Putamen (tissue), 1 donor: ENCODE results near the gene OR2F2.

Source experiments
- DNase-seq: peaks from one replicate; pipeline ENCODE4 v3.0.0-alpha.2; 2016; ENCODE audit warnings: low spot score

The OR2F2 gene, protein sequence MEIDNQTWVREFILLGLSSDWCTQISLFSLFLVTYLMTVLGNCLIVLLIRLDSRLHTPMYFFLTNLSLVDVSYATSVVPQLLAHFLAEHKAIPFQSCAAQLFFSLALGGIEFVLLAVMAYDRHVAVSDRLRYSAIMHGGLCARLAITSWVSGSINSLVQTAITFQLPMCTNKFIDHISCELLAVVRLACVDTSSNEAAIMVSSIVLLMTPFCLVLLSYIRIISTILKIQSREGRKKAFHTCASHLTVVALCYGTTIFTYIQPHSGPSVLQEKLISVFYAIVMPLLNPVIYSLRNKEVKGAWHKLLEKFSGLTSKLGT

GRCh38 chr7:143934526-143935325, at the start of gene OR2F2:
TSS of gene OR2F2 (plus strand) at chr7:143935233. CDS start at chr7:143935233, 0 bp downstream.
- DNase-seq, result no peak

DNA sequence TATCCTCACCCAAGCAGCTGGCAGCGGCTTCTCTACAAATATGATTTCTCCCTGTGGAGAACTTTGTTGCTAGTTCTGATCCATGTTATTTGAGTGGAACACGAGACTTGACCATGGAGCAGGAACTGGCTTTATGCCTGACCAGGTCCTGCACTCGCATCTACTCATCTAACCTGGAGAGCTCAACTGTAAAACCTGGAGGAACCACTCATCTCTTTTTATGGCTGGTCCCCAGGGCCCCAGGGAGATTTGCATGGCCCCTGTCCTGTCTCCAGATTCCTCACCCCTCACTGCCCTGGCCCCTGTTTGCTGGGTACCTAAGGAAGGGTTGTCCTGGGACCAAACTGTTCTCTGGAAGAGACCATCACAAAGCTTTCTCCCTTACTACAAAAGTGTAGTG, 49.1 kb upstream of the OR2F2 start:
- DNase-seq, result no peak

- no peak for DNase-seq
Measured at GRCh38 chr7:143886826-143887477, 48.1 kb upstream of the OR2F2 start.

DNA sequence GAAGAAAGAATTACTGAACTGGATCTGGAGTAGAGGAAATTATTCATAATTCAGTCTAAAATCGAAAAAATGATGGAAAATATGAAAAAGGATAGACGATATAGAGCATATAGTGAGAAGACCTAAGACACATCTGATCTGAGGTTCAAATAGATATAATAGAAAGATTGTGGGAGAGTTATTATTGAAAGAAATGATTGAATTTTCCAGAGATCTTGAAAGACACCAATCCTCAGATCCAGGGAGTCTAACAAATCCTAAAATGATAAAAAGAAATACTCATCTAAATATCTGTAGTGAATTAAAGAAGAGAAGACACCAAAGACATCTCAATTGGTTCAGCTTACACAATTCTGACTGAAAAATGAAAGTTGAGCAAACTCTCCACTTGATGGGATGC, 46.0 kb upstream of the OR2F2 start:
- no peak for DNase-seq

GRCh38 chr7:143890558-143890957, 44.5 kb upstream of the OR2F2 start:
- DNase-seq, result no peak

DNA sequence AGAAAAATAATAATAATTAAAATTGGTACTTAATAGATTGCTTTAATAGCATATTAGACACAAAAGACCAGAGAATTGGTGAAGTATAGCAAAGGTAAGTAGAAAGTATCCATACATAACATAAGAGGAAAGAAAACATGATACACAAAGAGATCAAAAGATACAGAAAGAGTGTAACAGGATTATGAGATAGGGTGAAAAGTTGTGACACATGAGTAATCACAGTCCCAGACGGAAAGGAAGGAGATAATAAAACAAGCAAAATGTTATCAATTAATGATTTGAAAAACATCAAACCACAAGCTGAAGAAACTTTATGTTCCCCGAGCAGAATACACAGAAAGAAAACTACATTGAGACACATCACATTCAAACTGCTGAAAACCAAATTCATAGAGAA, 43.6 kb upstream of the OR2F2 start:
- DNase-seq, result no peak

GRCh38 chr7:143892527-143893300, 42.3 kb upstream of the OR2F2 start:
- DNase-seq, result no peak

DNA sequence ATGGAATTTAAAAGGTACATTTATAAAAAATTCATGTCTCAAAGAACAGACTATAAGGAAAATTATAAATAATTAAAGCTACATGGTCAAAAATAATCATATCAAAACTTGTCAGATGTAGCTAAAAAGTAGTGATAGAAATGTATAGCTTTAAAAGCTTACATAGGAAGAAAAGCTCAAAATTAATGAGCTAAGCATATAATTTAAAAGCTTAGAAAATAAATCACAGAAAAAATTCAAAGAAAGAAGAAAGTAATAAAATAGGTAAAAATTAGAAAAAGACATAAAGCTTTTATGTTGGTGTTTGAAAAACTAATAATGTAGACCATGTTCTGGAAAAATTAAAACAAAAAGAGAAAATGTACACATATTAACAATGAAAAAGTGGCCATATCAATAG, 38.4 kb upstream of the OR2F2 start:
- no peak for DNase-seq

GRCh38 chr7:143898810-143899209, 36.2 kb upstream of the OR2F2 start:
- DNase-seq, result no peak

DNA sequence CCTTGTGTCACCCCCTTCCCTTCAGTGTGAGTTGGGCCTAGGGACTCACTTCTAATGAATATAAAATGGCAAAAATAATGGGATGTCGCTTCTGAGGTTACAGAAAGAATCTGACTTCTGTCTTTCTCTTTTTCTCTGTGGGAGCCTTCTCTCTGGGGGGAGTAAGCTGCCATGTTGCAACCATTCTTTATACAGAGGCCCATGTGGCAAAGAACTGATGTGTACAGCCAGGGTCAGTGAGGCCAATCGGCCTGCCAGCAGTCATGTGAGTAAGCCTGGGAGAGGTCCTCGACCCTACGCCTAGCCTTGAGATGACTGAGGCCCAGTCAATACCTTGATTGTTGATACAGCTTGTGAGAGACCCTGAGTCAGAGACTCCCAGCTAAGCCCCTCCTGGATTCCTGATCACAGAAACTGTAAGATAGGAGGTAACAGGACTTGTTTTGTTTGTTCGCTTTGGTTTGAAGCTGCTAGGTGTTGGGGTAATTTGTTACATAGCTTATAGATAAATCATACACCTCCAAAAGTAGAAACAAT, 34.7 kb upstream of the OR2F2 start:
- no peak for DNase-seq

GRCh38 chr7:143901332-143901667, 33.7 kb upstream of the OR2F2 start:
- DNase-seq, result no peak

- peak; percentile 97 for DNase-seq
Measured at GRCh38 chr7:143901668-143902331, 33.2 kb upstream of the OR2F2 start, which contains the start of gene TCAF1. TSS of gene TCAF1 (minus strand) at chr7:143902176. CDS start at chr7:143876608, 25,568 bp downstream.

DNA sequence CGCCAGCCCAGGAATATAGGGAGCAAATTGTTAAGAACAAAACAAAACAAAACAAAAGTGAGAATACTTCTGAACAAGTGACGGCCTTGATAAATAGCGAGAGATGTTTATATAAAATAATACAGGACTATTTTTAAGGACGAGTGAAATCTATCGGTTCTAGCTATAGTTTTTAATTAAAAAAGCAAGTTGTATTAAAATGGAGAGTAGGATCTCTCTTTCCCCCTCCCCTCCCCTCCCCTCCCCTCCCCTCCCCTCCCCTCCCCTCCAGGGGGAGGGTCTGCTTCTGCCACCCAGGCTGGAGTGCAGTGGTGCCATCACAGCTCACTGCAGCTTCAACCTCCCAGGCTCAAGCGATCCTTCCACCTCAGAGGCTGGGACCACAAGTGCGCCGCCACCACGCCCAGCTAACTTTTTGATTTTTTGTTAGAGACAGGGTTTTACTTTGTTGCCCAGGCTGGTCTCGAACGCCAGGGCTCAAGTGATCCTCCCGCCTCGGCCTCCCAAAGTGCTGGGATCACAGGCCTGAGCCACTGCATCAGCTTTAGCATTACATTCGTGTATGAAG, 32.6 kb upstream of the OR2F2 start:
- no peak for DNase-seq

DNA sequence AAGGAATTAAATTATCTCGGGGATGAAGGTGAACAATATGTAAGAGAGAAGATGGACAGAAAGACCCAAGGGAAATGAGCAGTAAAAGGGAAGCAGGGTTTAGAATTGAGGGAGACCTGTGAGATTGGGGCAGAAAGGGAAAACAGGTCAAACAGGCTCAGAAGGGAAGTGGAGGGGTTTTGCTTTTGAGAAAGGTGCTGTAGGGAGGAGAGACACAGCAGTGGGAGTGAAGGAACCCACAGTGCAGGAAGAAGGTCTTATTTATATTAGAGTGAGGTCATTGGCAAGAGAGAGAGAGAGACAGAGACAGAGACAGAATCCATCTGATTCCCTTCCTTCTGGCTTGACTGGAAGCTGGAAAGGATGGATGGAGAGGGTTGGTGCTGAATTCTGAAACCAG, 29.5 kb upstream of the OR2F2 start:
- no peak for DNase-seq

DNA sequence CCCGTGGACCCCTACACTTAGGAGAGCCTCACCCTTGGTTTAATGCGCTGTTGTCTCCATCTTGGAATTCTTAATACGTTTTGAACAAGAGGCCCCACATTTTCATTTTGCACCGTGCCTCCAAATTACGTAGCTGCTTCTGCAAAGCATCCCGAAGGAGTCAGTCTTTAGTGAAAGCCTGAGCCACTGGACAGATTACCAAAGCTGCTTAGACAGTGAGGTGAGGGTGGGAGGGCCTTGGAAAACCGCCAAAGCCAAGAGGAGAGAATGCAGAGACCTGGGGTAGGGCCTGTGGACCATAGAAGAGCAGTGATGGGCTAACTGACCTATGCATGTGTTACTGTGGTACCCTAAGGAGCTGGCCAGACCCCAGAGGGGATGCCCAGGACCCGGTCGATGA, 28.9 kb upstream of the OR2F2 start:
- DNase-seq, result no peak

- DNase-seq, result no peak
Measured at GRCh38 chr7:143906895-143907294, 28.1 kb upstream of the OR2F2 start.

DNA sequence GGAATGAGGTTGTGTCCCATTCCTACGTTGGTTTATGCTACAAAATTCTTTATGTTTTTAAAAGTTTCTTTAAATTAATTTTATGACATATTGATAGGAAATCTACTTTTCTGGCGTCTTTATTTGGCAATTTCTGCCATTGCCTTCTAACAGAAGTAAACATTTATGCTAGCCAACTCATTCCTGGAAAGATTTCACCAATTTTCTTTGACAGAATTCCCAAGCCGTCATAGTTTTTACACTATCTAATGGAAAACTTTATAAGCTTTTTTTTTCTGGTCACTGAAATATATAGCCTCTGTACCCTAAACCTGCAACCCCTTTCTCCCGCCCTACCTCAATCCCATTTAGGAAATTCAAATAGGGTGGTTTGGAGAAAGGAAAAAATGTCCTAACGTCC, 26.9 kb upstream of the OR2F2 start:
- no peak for DNase-seq

DNA sequence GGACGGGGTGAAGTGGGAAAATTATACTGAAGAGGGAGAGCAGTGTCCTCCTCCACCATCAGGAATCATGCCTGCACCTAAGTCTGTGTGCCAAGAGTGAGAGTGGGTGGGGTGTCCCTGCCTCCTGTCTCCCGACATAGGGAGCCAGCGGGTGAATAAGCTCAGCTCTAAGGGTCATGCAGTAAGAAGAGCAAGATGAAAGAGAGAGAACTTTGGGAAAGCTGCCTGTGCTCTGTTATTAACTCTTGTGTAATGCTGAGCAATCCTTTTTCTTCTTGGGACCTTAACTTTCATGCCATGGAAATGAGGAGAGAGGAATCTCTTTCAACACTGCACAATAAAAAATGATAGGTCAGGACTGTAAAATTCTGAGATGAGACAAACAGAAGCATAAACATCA, 25.2 kb upstream of the OR2F2 start:
- DNase-seq, result no peak

DNA sequence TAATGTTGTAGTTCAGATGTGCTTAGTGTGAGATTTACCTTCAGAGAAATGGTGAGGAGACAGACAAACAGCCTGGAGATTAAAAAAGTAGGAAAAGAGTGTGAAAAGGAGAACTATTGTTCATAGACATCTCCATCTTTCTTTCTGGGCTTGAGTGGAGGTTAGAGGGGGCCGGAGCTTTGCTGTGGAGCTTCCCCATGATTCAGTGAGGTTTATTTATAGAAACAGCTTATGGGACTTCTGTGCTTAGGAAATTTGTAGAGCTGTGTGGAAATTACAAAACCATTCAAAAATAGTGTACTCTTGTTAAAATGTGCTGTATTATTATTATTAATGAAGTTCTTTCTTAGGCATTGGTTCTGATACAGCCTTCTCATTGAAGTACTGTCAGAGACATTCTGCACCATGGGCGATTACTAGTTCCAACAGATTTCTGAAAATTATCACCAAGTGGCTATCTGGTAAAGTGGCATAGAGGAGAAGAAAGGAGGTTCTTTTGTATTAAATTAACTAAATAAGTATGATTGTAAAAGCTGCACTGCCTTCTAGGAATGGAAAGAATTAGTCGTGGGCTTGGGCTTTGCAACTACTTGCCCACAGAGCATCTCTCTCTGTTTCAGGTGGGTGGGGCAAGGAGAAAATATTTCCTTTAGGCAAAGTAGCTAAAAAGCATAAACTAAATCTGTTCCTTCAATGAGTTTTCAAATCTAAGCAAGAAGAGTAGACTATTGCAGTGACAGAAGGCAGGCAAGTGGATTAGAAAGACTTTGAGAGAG, 24.4 kb upstream of the OR2F2 start:
- DNase-seq, result no peak

DNA sequence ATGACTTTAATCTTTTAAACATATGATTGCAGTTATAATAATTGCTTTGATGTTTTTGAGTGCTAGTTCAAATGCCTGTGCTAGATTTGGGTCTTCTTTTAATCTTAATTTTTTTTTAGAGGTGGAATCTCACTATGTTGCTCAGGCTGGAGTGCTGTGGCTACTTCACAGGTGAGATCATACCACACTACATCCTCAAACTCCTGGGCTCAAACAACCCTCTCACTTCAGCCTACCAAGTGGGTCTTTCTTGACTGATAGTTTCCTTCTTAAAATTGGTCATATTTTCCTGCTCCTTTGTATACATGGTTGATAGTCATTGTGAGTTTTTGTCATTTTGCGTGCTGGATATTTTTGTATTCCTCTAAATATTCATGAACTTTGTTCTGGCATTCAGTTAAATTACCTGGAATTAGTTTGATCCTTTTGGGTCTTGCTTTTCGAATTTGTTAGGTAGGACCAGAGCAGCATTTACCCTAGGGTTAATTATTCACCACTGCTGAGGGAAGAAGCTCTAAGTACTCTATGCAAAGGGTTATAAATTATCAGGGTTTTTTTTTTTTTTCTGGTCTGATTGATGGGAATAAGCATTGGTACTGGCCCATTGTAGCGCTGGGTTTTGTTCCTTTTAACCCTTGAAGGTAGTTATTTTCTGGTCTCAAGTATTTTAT, 21.0 kb upstream of the OR2F2 start:
- no peak for DNase-seq
